Liver (tissue), 3 donors: ENCODE results near the gene XYLT2.

ENCODE experiments used
- FOXA1 ChIP-seq: IDR thresholded peaks from 2 replicates; pipeline ENCODE4 v1.6.1; 2016; ENCODE audit warnings: antibody characterized with exemption
- GABPA ChIP-seq, 2 donors: IDR thresholded peaks in 1 of 2; conservative IDR thresholded peaks in 1 of 2; 2 replicates each; pipeline ENCODE4 v1.6.1; 2016; ENCODE audit warnings: antibody characterized with exemption in 2 of 2, mild to moderate bottlenecking in 1 of 2, moderate library complexity in 1 of 2
- SP1 ChIP-seq: IDR thresholded peaks from 2 replicates; pipeline ENCODE4 v1.6.1; 2018; ENCODE audit warnings: antibody characterized with exemption, mild to moderate bottlenecking
- TF ChIP-seq, protein P1 (sequence below): fragments of 150-350 bp; IDR thresholded peaks from 2 replicates; pipeline ENCODE4 v1.5.1; 2017; ENCODE audit warnings: improper control_type of control experiment, low read depth, low read length; ENCODE audit not compliant: missing input control
- TF ChIP-seq, protein P2 (sequence below): IDR thresholded peaks from 2 replicates; pipeline ENCODE4 v1.6.1; 2016; ENCODE audit warnings: antibody characterized with exemption
- TF ChIP-seq, protein P3 (sequence below): IDR thresholded peaks from 2 replicates; pipeline ENCODE4 v1.6.1; 2016; ENCODE audit warnings: antibody characterized with exemption
- TF ChIP-seq, protein P4 (sequence below): IDR thresholded peaks from 2 replicates; pipeline ENCODE4 v1.6.1; 2016; ENCODE audit warnings: antibody characterized with exemption, mild to moderate bottlenecking
- donor health status: healthy.
- donor health status: healthy.

DNA sequence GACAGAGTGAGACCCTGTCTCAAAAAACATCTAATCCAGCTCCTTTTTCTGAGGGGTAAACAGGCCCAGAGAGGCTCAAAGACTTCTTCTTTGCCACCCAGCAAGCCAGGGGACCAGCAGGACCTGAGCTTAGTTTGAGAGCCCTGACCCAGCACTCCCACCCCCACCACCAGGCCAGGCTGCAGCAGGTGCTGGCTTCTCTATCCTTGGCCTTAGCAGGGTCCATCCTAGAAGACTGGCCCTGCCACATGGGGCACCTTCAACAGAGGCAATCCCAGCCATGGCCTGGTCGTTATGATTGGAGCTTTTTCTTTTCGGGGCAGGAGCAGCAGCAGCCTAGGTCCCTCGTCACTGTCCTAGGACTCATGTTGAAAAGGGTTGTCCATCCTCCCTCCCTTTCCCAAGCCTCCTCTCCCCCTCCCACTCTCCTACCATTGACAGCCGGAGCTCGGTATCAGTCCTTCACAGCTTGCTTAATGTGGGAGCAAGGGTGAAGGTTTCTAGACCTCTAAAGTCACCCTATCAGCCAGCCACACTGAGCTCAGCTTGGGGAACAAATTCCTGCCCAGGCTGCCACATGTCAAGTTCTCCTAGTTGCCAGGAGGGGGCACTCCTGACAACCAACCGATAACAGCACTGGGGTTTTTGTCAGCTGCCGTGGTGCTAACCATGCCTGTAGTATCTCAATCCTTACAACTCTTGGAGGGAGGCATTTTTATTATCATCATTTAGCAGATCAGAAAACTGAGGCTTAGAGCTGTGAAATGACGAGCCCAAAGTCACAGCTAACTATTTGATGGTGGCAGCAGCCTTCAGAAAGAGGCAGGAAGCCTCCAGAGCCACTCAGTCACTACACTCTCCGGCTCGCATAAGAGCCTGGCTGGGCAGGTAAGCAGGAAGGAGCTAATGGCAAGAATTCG lies 15.9 kb downstream of the XYLT2 start:
- TF ChIP-seq, protein P1, sequence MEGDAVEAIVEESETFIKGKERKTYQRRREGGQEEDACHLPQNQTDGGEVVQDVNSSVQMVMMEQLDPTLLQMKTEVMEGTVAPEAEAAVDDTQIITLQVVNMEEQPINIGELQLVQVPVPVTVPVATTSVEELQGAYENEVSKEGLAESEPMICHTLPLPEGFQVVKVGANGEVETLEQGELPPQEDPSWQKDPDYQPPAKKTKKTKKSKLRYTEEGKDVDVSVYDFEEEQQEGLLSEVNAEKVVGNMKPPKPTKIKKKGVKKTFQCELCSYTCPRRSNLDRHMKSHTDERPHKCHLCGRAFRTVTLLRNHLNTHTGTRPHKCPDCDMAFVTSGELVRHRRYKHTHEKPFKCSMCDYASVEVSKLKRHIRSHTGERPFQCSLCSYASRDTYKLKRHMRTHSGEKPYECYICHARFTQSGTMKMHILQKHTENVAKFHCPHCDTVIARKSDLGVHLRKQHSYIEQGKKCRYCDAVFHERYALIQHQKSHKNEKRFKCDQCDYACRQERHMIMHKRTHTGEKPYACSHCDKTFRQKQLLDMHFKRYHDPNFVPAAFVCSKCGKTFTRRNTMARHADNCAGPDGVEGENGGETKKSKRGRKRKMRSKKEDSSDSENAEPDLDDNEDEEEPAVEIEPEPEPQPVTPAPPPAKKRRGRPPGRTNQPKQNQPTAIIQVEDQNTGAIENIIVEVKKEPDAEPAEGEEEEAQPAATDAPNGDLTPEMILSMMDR: peak; percentile 76
- no peak for TF ChIP-seq SP1
- TF ChIP-seq, protein P2, sequence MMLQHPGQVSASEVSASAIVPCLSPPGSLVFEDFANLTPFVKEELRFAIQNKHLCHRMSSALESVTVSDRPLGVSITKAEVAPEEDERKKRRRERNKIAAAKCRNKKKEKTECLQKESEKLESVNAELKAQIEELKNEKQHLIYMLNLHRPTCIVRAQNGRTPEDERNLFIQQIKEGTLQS: no peak
- TF ChIP-seq, protein P3, sequence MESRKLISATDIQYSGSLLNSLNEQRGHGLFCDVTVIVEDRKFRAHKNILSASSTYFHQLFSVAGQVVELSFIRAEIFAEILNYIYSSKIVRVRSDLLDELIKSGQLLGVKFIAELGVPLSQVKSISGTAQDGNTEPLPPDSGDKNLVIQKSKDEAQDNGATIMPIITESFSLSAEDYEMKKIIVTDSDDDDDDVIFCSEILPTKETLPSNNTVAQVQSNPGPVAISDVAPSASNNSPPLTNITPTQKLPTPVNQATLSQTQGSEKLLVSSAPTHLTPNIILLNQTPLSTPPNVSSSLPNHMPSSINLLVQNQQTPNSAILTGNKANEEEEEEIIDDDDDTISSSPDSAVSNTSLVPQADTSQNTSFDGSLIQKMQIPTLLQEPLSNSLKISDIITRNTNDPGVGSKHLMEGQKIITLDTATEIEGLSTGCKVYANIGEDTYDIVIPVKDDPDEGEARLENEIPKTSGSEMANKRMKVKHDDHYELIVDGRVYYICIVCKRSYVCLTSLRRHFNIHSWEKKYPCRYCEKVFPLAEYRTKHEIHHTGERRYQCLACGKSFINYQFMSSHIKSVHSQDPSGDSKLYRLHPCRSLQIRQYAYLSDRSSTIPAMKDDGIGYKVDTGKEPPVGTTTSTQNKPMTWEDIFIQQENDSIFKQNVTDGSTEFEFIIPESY: no peak
- TF ChIP-seq, protein P4, sequence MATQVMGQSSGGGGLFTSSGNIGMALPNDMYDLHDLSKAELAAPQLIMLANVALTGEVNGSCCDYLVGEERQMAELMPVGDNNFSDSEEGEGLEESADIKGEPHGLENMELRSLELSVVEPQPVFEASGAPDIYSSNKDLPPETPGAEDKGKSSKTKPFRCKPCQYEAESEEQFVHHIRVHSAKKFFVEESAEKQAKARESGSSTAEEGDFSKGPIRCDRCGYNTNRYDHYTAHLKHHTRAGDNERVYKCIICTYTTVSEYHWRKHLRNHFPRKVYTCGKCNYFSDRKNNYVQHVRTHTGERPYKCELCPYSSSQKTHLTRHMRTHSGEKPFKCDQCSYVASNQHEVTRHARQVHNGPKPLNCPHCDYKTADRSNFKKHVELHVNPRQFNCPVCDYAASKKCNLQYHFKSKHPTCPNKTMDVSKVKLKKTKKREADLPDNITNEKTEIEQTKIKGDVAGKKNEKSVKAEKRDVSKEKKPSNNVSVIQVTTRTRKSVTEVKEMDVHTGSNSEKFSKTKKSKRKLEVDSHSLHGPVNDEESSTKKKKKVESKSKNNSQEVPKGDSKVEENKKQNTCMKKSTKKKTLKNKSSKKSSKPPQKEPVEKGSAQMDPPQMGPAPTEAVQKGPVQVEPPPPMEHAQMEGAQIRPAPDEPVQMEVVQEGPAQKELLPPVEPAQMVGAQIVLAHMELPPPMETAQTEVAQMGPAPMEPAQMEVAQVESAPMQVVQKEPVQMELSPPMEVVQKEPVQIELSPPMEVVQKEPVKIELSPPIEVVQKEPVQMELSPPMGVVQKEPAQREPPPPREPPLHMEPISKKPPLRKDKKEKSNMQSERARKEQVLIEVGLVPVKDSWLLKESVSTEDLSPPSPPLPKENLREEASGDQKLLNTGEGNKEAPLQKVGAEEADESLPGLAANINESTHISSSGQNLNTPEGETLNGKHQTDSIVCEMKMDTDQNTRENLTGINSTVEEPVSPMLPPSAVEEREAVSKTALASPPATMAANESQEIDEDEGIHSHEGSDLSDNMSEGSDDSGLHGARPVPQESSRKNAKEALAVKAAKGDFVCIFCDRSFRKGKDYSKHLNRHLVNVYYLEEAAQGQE: no peak
- TF ChIP-seq GABPA (IDR thresholded peaks at IDR 0.05 in 1 of 2, conservative IDR thresholded peaks at IDR 0.05 in 1 of 2): no peak
- TF ChIP-seq FOXA1: no peak
